ENCODE measurements around the gene MAP2K4.
"Not testable (repeated sequence)": the region's sequence is repeated elsewhere in the genome, so short reads cannot be mapped to it uniquely, and the experiment has no call there.

Gene MAP2K4

GRCh38 chr17:12020642-12021622 lies at the start of gene MAP2K4:
MAP2K4 (plus strand) TSS chr17:12020877; CDS start chr17:12020887, 10 bp downstream.
- DNase-seq (ENCODE audit: low read depth in 2 of 2, low spot score in 1 of 2) = peak; percentile 86 to 97

GRCh38 chr17:11972741-11973140 lies 47.9 kb upstream of the MAP2K4 start:
- DNase-seq (ENCODE audit: low read depth in 2 of 2, low spot score in 1 of 2) = not testable (repeated sequence)

- no peak for DNase-seq (ENCODE audit: low read depth in 2 of 2, low spot score in 1 of 2)
These were observed 40.9 kb upstream of the MAP2K4 start for GRCh38 chr17:11979795-11980194.

GRCh38 chr17:11980813-11981212 lies 39.9 kb upstream of the MAP2K4 start:
- DNase-seq (ENCODE audit: low read depth in 2 of 2, low spot score in 1 of 2) = no peak

- no peak for DNase-seq (ENCODE audit: low read depth in 2 of 2, low spot score in 1 of 2)
These were observed 38.8 kb upstream of the MAP2K4 start for GRCh38 chr17:11981862-11982261.

- DNase-seq (ENCODE audit: low read depth in 2 of 2, low spot score in 1 of 2) = no peak
These were observed 34.3 kb upstream of the MAP2K4 start for GRCh38 chr17:11986179-11986941.

- DNase-seq (ENCODE audit: low read depth in 2 of 2, low spot score in 1 of 2) = no peak
These were observed 33.7 kb upstream of the MAP2K4 start for GRCh38 chr17:11986942-11987329.

- no peak for DNase-seq (ENCODE audit: low read depth in 2 of 2, low spot score in 1 of 2)
These were observed 30.2 kb upstream of the MAP2K4 start for GRCh38 chr17:11990363-11990983.

- no peak for DNase-seq (ENCODE audit: low read depth in 2 of 2, low spot score in 1 of 2)
These were observed 29.2 kb upstream of the MAP2K4 start for GRCh38 chr17:11991461-11991860.

GRCh38 chr17:11996722-11997146 lies 23.9 kb upstream of the MAP2K4 start:
- no peak for DNase-seq (ENCODE audit: low read depth in 2 of 2, low spot score in 1 of 2)

- peak; percentile 82 to 93 for DNase-seq (ENCODE audit: low read depth in 2 of 2, low spot score in 1 of 2)
These were observed 23.3 kb upstream of the MAP2K4 start, which contains the start of gene ZNF18 for GRCh38 chr17:11997147-11997971. ZNF18 (minus strand) TSS chr17:11997475; CDS start chr17:11992829, 4,646 bp downstream.

GRCh38 chr17:11997972-11998233 lies 22.8 kb upstream of the MAP2K4 start:
- DNase-seq (ENCODE audit: low read depth in 2 of 2, low spot score in 1 of 2) = no peak

GRCh38 chr17:11999696-12000095 lies 21.0 kb upstream of the MAP2K4 start:
- no peak for DNase-seq (ENCODE audit: low read depth in 2 of 2, low spot score in 1 of 2)

- no peak for DNase-seq (ENCODE audit: low read depth in 2 of 2, low spot score in 1 of 2)
These were observed 13.2 kb upstream of the MAP2K4 start for GRCh38 chr17:12007466-12007865.

- DNase-seq (ENCODE audit: low read depth in 2 of 2, low spot score in 1 of 2) = no peak
These were observed 1.0 kb downstream of the MAP2K4 start for GRCh38 chr17:12021623-12022140.

GRCh38 chr17:12022310-12022709 lies 1.6 kb downstream of the MAP2K4 start:
- no peak for DNase-seq (ENCODE audit: low read depth in 2 of 2, low spot score in 1 of 2)

GRCh38 chr17:12024327-12024726 lies 3.6 kb downstream of the MAP2K4 start:
- DNase-seq (ENCODE audit: low read depth in 2 of 2, low spot score in 1 of 2) = no peak

- no peak for DNase-seq (ENCODE audit: low read depth in 2 of 2, low spot score in 1 of 2)
These were observed 7.0 kb downstream of the MAP2K4 start for GRCh38 chr17:12027658-12028057.

- DNase-seq (ENCODE audit: low read depth in 2 of 2, low spot score in 1 of 2) = no peak
These were observed 7.9 kb downstream of the MAP2K4 start for GRCh38 chr17:12028611-12029010.

GRCh38 chr17:12034538-12034937 lies 13.9 kb downstream of the MAP2K4 start:
- no peak for DNase-seq (ENCODE audit: low read depth in 2 of 2, low spot score in 1 of 2)

- no peak for DNase-seq (ENCODE audit: low read depth in 2 of 2, low spot score in 1 of 2)
These were observed 15.0 kb downstream of the MAP2K4 start for GRCh38 chr17:12035673-12036072.
